ENCODE results near the gene INHBE.

- TF ChIP-seq CTCF (conservative IDR thresholded peaks at IDR 0.05; ENCODE audit: low read depth in 2 of 2) (no peak), JUNB (IDR thresholded peaks at IDR 0.05; ENCODE audit: unreplicated experiment) (no peak), REST (IDR thresholded peaks at IDR 0.05; ENCODE audit: unreplicated experiment) (no peak), EZH2 (IDR thresholded peaks at IDR 0.05; ENCODE audit: low read depth, unreplicated experiment) (no peak), CREB1 (CRISPR knock-in tag; IDR thresholded peaks at IDR 0.05; ENCODE audit: low read depth) (no peak), POLR2AphosphoS5 (IDR thresholded peaks at IDR 0.05; ENCODE audit: low read depth) (no peak), EZH2phosphoT487 (IDR thresholded peaks at IDR 0.05; ENCODE audit: unreplicated experiment) (no peak), STAT1 (IDR thresholded peaks at IDR 0.05; ENCODE audit: unreplicated experiment) (no peak), NANOG (IDR thresholded peaks at IDR 0.05; ENCODE audit: borderline replicate concordance) (no peak), ZNF114 (CRISPR knock-in tag; IDR thresholded peaks at IDR 0.05) (no peak), ZNF331 (CRISPR knock-in tag; IDR thresholded peaks at IDR 0.05; ENCODE audit: low read depth) (no peak), ETS1 (IDR thresholded peaks at IDR 0.05) (no peak)
Observed at GRCh38 chr12:57416039-57416996, 38.8 kb upstream of the INHBE start.
